HEK293 (cell line): ENCODE data around the gene NDE1.

ENCODE experiments used
- CTCF ChIP-seq: fragments of 450-650 bp; formaldehyde crosslinking; IDR thresholded peaks from 2 replicates; pipeline ENCODE4 v1.5.1; 2016; ENCODE audit warnings: missing biosample characterization, missing genetic modification characterization
- GLI4 ChIP-seq: fragments of 450-650 bp; formaldehyde crosslinking; IDR thresholded peaks from 2 replicates; pipeline ENCODE4 v1.5.1; 2016; ENCODE audit warnings: missing biosample characterization, missing genetic modification characterization
- PBX3 ChIP-seq: sonication (generic); formaldehyde crosslinking; IDR thresholded peaks from 2 replicates; pipeline ENCODE4 v1.8.1; 2022; ENCODE audit warnings: mild to moderate bottlenecking, moderate library complexity, missing genetic modification reagents
- RBAK ChIP-seq: fragments of 450-650 bp; formaldehyde crosslinking; IDR thresholded peaks from 2 replicates; pipeline ENCODE4 v1.5.1; 2016; ENCODE audit warnings: missing biosample characterization, missing genetic modification characterization
- ZNF24 ChIP-seq: fragments of 450-650 bp; formaldehyde crosslinking; IDR thresholded peaks from 2 replicates; pipeline ENCODE4 v1.5.1; 2016; ENCODE audit warnings: missing biosample characterization, missing genetic modification characterization
- ZNF561 ChIP-seq: fragments of 450-650 bp; IDR thresholded peaks from 2 replicates; pipeline ENCODE4 v1.5.1; 2018; ENCODE audit warnings: missing biosample characterization, missing genetic modification characterization, borderline replicate concordance
- ZSCAN18 ChIP-seq: fragments of 450-650 bp; formaldehyde crosslinking; IDR thresholded peaks from 2 replicates; pipeline ENCODE4 v1.5.1; 2016; ENCODE audit warnings: missing biosample characterization, missing genetic modification characterization

GRCh38 chr16:15737140-15737644, 87.1 kb downstream of the NDE1 start:
- TF ChIP-seq CTCF (tag by site-specific recombination) (no peak), ZSCAN18 (tag by site-specific recombination) (no peak), ZNF561 (no peak), RBAK (tag by site-specific recombination) (no peak), GLI4 (tag by site-specific recombination) (no peak), ZNF24 (no peak), PBX3 (CRISPR knock-in tag) (no peak)
